Stimulated activated CD4-positive, alpha-beta T cell treated with anti-CD3 and anti-CD28 coated beads, Interleukin-12 subunit alpha, Interleukin-12 subunit beta, amount 100 ng/mL, for 48 hours (primary cell): ENCODE results near the gene ATG14.

ENCODE experiments used
- DNase-seq, 3 donors: peaks; one replicate each; pipeline ENCODE4 v3.0.0-alpha.2; 2020; ENCODE audit warnings: low read depth in 2 of 3, low spot score in 1 of 3

ATG14 gene

GRCh38 chr14:55317542-55318306, 93.9 kb downstream of the ATG14 start:
- no peak for DNase-seq

- no peak for DNase-seq
Observed at GRCh38 chr14:55316564-55316963, 95.1 kb downstream of the ATG14 start.
